LNCAP (cell line): ENCODE results near the gene MSI2.

Experiments
- CTCF ChIP-seq: fragments of 450-650 bp; IDR thresholded peaks from 2 replicates; pipeline ENCODE4 v1.5.1; 2017; ENCODE audit warnings: mild to moderate bottlenecking

Gene MSI2

GRCh38 chr17:57255776-57256681, at the start of gene MSI2:
Gene MSI2, plus strand, starts transcription at chr17:57256523. Its CDS starts 220 bp downstream, at chr17:57256743.
- no peak for TF ChIP-seq CTCF

- no peak for TF ChIP-seq CTCF
These were observed 49.4 kb upstream of the MSI2 start for GRCh38 chr17:57206928-57207327.

GRCh38 chr17:57207396-57207795, 48.9 kb upstream of the MSI2 start:
- TF ChIP-seq CTCF: no peak

DNA sequence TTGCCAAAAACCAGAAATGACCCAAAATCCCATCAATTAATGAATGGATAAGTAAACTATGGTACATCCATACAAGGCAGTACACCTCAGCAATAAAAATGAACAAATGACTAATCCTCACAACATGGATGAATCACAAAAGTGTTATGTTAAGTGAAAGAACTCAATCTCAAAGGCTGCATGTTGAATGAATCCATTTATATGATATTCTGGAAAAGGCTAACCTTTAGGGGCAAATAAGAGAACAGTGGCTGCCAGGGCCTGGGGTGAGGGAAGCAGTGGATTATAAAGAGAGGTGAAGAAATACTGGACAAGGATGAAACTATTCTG, 46.1 kb upstream of the MSI2 start:
- no peak for TF ChIP-seq CTCF

GRCh38 chr17:57210972-57211411, 45.3 kb upstream of the MSI2 start:
- TF ChIP-seq CTCF: no peak

DNA sequence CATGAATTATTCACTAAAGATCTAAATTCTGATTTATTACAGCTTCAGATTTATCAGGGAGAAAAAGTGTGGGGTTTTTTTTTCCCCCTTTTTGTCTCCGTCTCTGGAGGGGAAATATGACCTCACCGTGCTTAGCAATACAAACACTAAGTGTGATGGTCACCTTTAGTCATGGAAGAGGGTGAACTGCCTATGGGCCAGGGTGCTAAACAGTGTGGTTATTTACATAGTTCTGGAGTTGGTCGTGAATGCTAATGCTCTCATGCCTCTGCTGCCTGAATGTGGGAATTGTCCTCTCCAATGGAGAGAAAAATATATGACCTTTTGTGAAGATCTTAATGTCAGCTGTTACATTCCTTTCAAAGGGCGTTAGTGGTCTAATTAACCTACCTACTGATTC, 44.8 kb upstream of the MSI2 start:
- no peak for TF ChIP-seq CTCF

DNA sequence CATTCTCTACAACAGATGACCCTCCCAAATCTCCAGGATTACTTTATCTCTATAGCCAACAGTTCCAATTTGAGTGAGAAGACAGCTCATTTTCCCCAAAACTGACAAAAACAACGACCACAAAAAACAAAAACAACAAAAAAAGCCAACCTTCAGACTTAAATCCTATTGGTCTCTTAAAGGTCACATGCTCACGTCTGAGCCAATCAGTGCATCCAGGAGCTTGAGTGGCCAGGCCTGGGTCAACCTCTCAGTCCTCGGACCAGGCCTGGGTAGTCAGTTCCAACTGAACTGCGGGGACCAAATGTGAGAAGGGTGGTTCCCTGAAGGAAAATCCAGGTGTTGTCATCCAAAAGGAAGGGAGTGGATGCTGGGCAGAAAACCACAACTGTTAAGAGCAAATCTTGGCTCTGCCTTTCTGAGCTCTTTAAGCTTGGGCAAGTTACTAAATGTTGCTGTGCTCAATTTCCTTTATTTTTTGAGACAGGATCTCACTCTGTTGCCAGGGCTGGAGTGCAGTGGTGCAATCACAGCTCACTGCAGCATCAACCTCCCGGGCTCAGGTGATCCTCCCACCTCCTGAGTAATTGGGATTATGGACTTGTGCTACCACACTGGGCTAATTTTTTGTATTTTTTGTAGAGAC, 43.0 kb upstream of the MSI2 start:
- TF ChIP-seq CTCF: no peak
